HG03558 (cell line): ENCODE measurements around the gene TMC7.

Experiments
- ATAC-seq: cut with Tn5 transposase; IDR thresholded peaks from one replicate; pipeline ENCODE4 v1.9.1; 2021; ENCODE audit warnings: moderate number of reproducible peaks; ENCODE audit not compliant: unreplicated experiment; ENCODE audit errors: extremely low read depth

TMC7 gene

GRCh38 chr16:19110537-19111360 lies 127.0 kb downstream of the TMC7 start:
- ATAC-seq: no peak

GRCh38 chr16:19112099-19112407 lies 128.3 kb downstream of the TMC7 start:
- ATAC-seq: no peak
